GM12878 (cell line): ENCODE measurements around the gene IGSF11. TPM values are rescaled to one million over a fixed set of nuclear protein-coding genes. Genes with fewer than 3 reads are reported as not detected.

Experiments used
- ATAC-seq: fragments of 200-7000 bp; cut with Tn5 transposase; 3 replicates; pipeline ENCODE4 v1.9.1; 2020; ENCODE audit warnings: mild to moderate bottlenecking, moderate library complexity
- BruUV-seq: library from RNA; stranded (reverse); fragments of 400-500 nt; replicated peaks from 2 replicates; lab custom pipeline; 2021; lab: Mats Ljungman, UMichigan
- CTCF ChIA-PET: fragments of 300-600 bp; sonication (Branson Sonifier 250); formaldehyde crosslinking; extraction: SDS; loops from one replicate; lab custom pipeline; 2021; ENCODE audit warnings: inconsistent platforms; lab: Yijun Ruan, JAX
- POLR2A ChIA-PET: fragments of 350-600 bp; formaldehyde crosslinking; extraction: SDS; loops from one replicate; lab custom pipeline; 2021; ENCODE audit warnings: inconsistent platforms; lab: Charles Lee
- RAD21 ChIA-PET: fragments of 300-600 bp; sonication (Branson Sonifier 250); formaldehyde crosslinking; loops from one replicate; lab custom pipeline; 2023; ENCODE audit warnings: antibody characterized with exemption; ENCODE audit not compliant: unreplicated experiment; lab: Charles Lee
- SMC1A ChIA-PET: fragments of 300-600 bp; sonication (Branson Sonifier 250); formaldehyde crosslinking; loops from one replicate; lab custom pipeline; 2023; ENCODE audit not compliant: unreplicated experiment, uncharacterized antibody; lab: Charles Lee
- DNase-seq: peaks from one replicate; pipeline ENCODE4 v3.0.0-alpha.2; 2011; ENCODE audit warnings: low read depth, low spot score
- FAIRE-seq: peaks from 3 replicates; lab custom pipeline; 2011; peaks lifted over from hg19 to GRCh38; lab: Jason Lieb, UNC
- H2AFZ ChIP-seq: 2 replicates; pipeline ENCODE4 v1.6.0; 2011; ENCODE audit warnings: low read depth, low read length, control low read depth; ENCODE audit not compliant: control insufficient read depth
- H3K27ac ChIP-seq: 2 replicates; pipeline ENCODE4 v1.5.1; 2011; ENCODE audit warnings: control low read depth; ENCODE audit not compliant: control insufficient read depth, insufficient read depth
- H3K27me3 ChIP-seq, 2 experiments: replicated peaks in 1 of 2; 2 replicates each; pipeline versions ENCODE4 v1.6.0 to v1.6.1; 2011; ENCODE audit warnings: low read length in 1 of 2; ENCODE audit not compliant: control insufficient read depth in 2 of 2, insufficient read depth in 2 of 2
- H3K36me3 ChIP-seq, 2 experiments: 2 replicates each; pipeline ENCODE4 v1.5.1; 2011; ENCODE audit warnings: low read length in 1 of 2; ENCODE audit not compliant: control insufficient read depth in 2 of 2, insufficient read depth in 2 of 2
- H3K4me1 ChIP-seq: 2 replicates; pipeline ENCODE4 v1.6.1; 2011; ENCODE audit warnings: mild to moderate bottlenecking, low read length, moderate library complexity, mixed read lengths; ENCODE audit not compliant: control insufficient read depth, insufficient read depth
- H3K4me2 ChIP-seq: 2 replicates; pipeline ENCODE4 v1.6.0; 2011; ENCODE audit warnings: control low read depth; ENCODE audit not compliant: control insufficient read depth, insufficient read depth
- H3K4me3 ChIP-seq: fragments of 200-600 bp; sonication (generic); 2 replicates; pipeline ENCODE4 v1.5.1; 2016
- H3K79me2 ChIP-seq: 2 replicates; pipeline ENCODE4 v1.6.0; 2011; ENCODE audit warnings: low read length; ENCODE audit not compliant: control insufficient read depth, insufficient read depth
- H3K9ac ChIP-seq: 2 replicates; pipeline ENCODE4 v1.8.0; 2011; ENCODE audit warnings: low read length, control low read depth, mixed read lengths; ENCODE audit not compliant: control insufficient read depth, insufficient read depth
- H3K9me3 ChIP-seq: replicated peaks from 3 replicates; pipeline ENCODE4 v1.5.1; 2011; ENCODE audit warnings: mild to moderate bottlenecking, low read length; ENCODE audit not compliant: control insufficient read depth, insufficient read depth
- H4K20me1 ChIP-seq: 2 replicates; pipeline ENCODE4 v1.6.0; 2011; ENCODE audit not compliant: control insufficient read depth, insufficient read depth
- ASH2L ChIP-seq: fragments of 300-600, 200-600 bp; sonication (generic); IDR thresholded peaks from 2 replicates; pipeline ENCODE4 v1.6.1; 2017; ENCODE audit warnings: low read depth, mild to moderate bottlenecking, borderline replicate concordance
- CBX5 ChIP-seq: sonication (generic); IDR thresholded peaks from 2 replicates; pipeline ENCODE4 v1.6.1; 2016; ENCODE audit warnings: low read depth, moderate library complexity, mild to moderate bottlenecking, inconsistent platforms
- FOXK2 ChIP-seq: fragments of 450-650 bp; IDR thresholded peaks from 2 replicates; pipeline ENCODE4 v1.6.1; 2017; ENCODE audit warnings: mild to moderate bottlenecking, moderate library complexity
- GABPA ChIP-seq: IDR thresholded peaks from 2 replicates; pipeline ENCODE4 v1.6.1; 2014; ENCODE audit warnings: antibody characterized with exemption, low read depth, mild to moderate bottlenecking, inconsistent platforms
- HDAC2 ChIP-seq: fragments of 200-600 bp; sonication (generic); IDR thresholded peaks from 2 replicates; pipeline ENCODE4 v1.6.1; 2017
- IRF5 ChIP-seq: fragments of 450-650 bp; IDR thresholded peaks from 2 replicates; pipeline ENCODE4 v1.6.1; 2017; ENCODE audit warnings: borderline replicate concordance
- KDM1A ChIP-seq: fragments of 200-600 bp; sonication (generic); IDR thresholded peaks from 2 replicates; pipeline ENCODE4 v1.6.1; 2016; ENCODE audit warnings: borderline replicate concordance
- MYB ChIP-seq: fragments of 150-350 bp; IDR thresholded peaks from 2 replicates; pipeline ENCODE4 v1.6.1; 2014; ENCODE audit warnings: mild to moderate bottlenecking, low read depth, low read length, borderline replicate concordance
- MYC ChIP-seq: IDR thresholded peaks from 2 replicates; pipeline ENCODE4 v1.6.1; 2011; ENCODE audit warnings: mild to moderate bottlenecking, low read length, moderate library complexity, inconsistent platforms; ENCODE audit not compliant: insufficient read depth, insufficient replicate concordance, insufficient read length, severe bottlenecking
- PAX5 ChIP-seq: IDR thresholded peaks from 2 replicates; pipeline ENCODE4 v1.6.1; 2011; ENCODE audit warnings: low read depth, low read length, borderline replicate concordance
- POLR2A ChIP-seq: IDR thresholded peaks from 2 replicates; pipeline ENCODE4 v1.6.1; 2011; ENCODE audit warnings: low read depth, mild to moderate bottlenecking, low read length
- RFX5 ChIP-seq: IDR thresholded peaks from 2 replicates; pipeline ENCODE4 v1.6.1; 2011; ENCODE audit warnings: low read depth, low read length, improper control_type of control experiment
- SIN3A ChIP-seq: IDR thresholded peaks from 2 replicates; pipeline ENCODE4 v1.6.1; 2012; ENCODE audit warnings: low read depth, low read length, improper control_type of control experiment
- SKIL ChIP-seq: fragments of 450-650 bp; IDR thresholded peaks from 2 replicates; pipeline ENCODE4 v1.6.1; 2017; ENCODE audit warnings: mild to moderate bottlenecking, low read depth, inconsistent platforms; ENCODE audit not compliant: poor library complexity, severe bottlenecking
- SPI1 ChIP-seq: IDR thresholded peaks from 2 replicates; pipeline ENCODE4 v1.6.1; 2011; ENCODE audit warnings: low read depth, mild to moderate bottlenecking, low read length, moderate library complexity, borderline replicate concordance; ENCODE audit not compliant: insufficient read depth
- TBL1XR1 ChIP-seq: IDR thresholded peaks from 2 replicates; pipeline ENCODE4 v1.6.1; 2012; ENCODE audit warnings: low read depth, low read length, improper control_type of control experiment
- YY1 ChIP-seq: IDR thresholded peaks from 2 replicates; pipeline ENCODE4 v1.6.1; 2011; ENCODE audit warnings: low read depth, mild to moderate bottlenecking, low read length
- ZBTB11 ChIP-seq: fragments of 450-650 bp; formaldehyde crosslinking; IDR thresholded peaks from 2 replicates; pipeline ENCODE4 v1.5.0; 2022; ENCODE audit warnings: mild to moderate bottlenecking, missing genetic modification characterization
- WGBS: methylation state at CpG from one replicate; pipeline ENCODE4 v1.1.6; 2016; ENCODE audit warnings: low lambda C conversion rate; ENCODE audit not compliant: insufficient replicate concordance, insufficient coverage; ENCODE audit errors: missing lambda C conversion rate; 5-methylcytosine and 5-hydroxymethylcytosine counted together
- in situ Hi-C: fragments of 300-500 bp; cut with MboI; formaldehyde crosslinking; loops from 9 replicates; pipeline ENCODE4 v1.14.3; 2018; ENCODE audit warnings: mixed read lengths
- intact Hi-C: fragments of 100-400 bp; cut with micrococcal nuclease; formaldehyde crosslinking; loops from one replicate; pipeline ENCODE4 v1.14.2; 2022; ENCODE audit not compliant: unreplicated experiment
- polyA plus RNA-seq, 11 experiments: library from polyadenylated mRNA; depleted of rRNA in 4 of 11; unstranded in 6 of 11; stranded (reverse) in 5 of 11; fragments of >200 nt; fragmentation: Nextera tagmentation in 4 of 11; fragmentation: Illumina TruSeq in 1 of 11; extraction: Ambion mirVana in 4 of 11; extraction: Trizol in 1 of 11; gene quantifications; 1 replicate in 1 of 11; 2 replicates in 10 of 11; pipeline versions ENCODE4 v1.2.1 to v1.2.3, GENCODE V29; 2011 to 2016; ENCODE audit warnings: inconsistent platforms in 2 of 11, missing spikeins in 2 of 11, low read depth in 1 of 11
- total RNA-seq, 4 experiments: library from RNA; depleted of rRNA in 3 of 4; stranded (reverse); fragments of >200 nt in 3 of 4; fragmentation: Illumina TruSeq in 1 of 4; extraction: Trizol in 1 of 4; gene quantifications; 2 replicates each; pipeline versions ENCODE4 v1.2.1 to v1.2.3, GENCODE V29; 2013 to 2021

Gene IGSF11
- total and polyA plus RNA-seq, 10 of the 15 experiments (the other 5 are each of a cell fraction or from before 2014, with no cell fraction given): 0.03 TPM; not detected in 9

GRCh38 chr3:118991775-118992174 is 42.9 kb downstream of the IGSF11 start:
- ATAC-seq: no peak
- WGBS: 29% methylated on average over 3 of the region's 3 CpGs
- Histone ChIP-seq H3K79me2 (no peaks in the 10 kb centered on the region), H3K4me2 (no peak overlapping the region), H3K36me3 (no peaks in the 10 kb centered on the region), H3K27ac (no peak overlapping the region)
- BruUV-seq: no TSS peak
- intact Hi-C loops: no loop called here
- no peak for TF ChIP-seq CBX5
- TF ChIP-seq SKIL: no peak
- TF ChIP-seq SIN3A: no peak
- TF ChIP-seq IRF5: no peak
- no peak for TF ChIP-seq MYB
- TF ChIP-seq TBL1XR1: no peak
- no peak for TF ChIP-seq HDAC2
- TF ChIP-seq FOXK2: no peak
- TF ChIP-seq YY1: no peak
- TF ChIP-seq MYC: no peak
- TF ChIP-seq ASH2L: no peak
- TF ChIP-seq RFX5: no peak
- TF ChIP-seq ZBTB11 (CRISPR knock-in tag): no peak
- TF ChIP-seq KDM1A: no peak
- TF ChIP-seq SPI1: no peak
- TF ChIP-seq PAX5: no peak
- TF ChIP-seq GABPA: no peak
- no peak for TF ChIP-seq POLR2A
- TF ChIP-seq, all 136 proteins: peak for 0
- ChIA-PET RAD21 (no interaction called here), CTCF (no interaction called here), POLR2A (no interaction called here), SMC1A (interaction anchor here (1.1 kb wide), 1 partner anchor 43 kb away, joined by 3 read pairs; no protein-coding TSS in a partner anchor)
- in situ Hi-C loops: no loop called here
- Histone ChIP-seq H3K27me3 (no peaks in the 10 kb centered on the region; a peak in 1 of 4 replicates), H3K9me3 (no peaks in the 10 kb centered on the region), H3K4me1 (no peaks in the 10 kb centered on the region), H3K9ac (no peak overlapping the region), H3K4me3 (no peak overlapping the region), H4K20me1 (no peaks in the 10 kb centered on the region), H2AFZ (no peak overlapping the region)
- no peak for DNase-seq
- FAIRE-seq: no peak
